CD14-positive monocyte (primary cell): ENCODE measurements around the gene TIPARP. TPM values are rescaled to one million over a fixed set of nuclear protein-coding genes. Genes with fewer than 3 reads are reported as not detected.

Experiments used
- DNase-seq, 3 donors: peaks; one replicate each; pipeline ENCODE4 v3.0.0-alpha.2; 2011 to 2022
- H2AFZ ChIP-seq: 2 replicates; pipeline ENCODE4 v1.6.0; 2012; ENCODE audit warnings: mild to moderate bottlenecking, low read depth, low read length, inconsistent platforms; ENCODE audit not compliant: insufficient read depth, poor library complexity, severe bottlenecking
- H3K27ac ChIP-seq, 2 donors: 1 replicate in 1 of 2; 2 replicates in 1 of 2; pipeline ENCODE4 v1.5.1; 2012 to 2013; ENCODE audit warnings: low read length in 2 of 2, control low read depth in 1 of 2, inconsistent platforms in 1 of 2, low read depth in 1 of 2, mild to moderate bottlenecking in 1 of 2
- H3K27me3 ChIP-seq, 2 donors: one replicate each; pipeline versions ENCODE4 v1.6.0 to v1.6.1; 2011 to 2013; ENCODE audit warnings: low read length in 2 of 2; ENCODE audit not compliant: control insufficient read depth in 2 of 2, insufficient read depth in 2 of 2
- H3K36me3 ChIP-seq, 2 donors: replicated peaks in 1 of 2; 1 replicate in 1 of 2; 2 replicates in 1 of 2; pipeline versions ENCODE4 v1.5.1 to v1.6.1; 2012 to 2013; ENCODE audit warnings: low read length in 2 of 2, control low read depth in 1 of 2, inconsistent platforms in 1 of 2, mild to moderate bottlenecking in 1 of 2; ENCODE audit not compliant: insufficient read depth in 2 of 2, control insufficient read depth in 1 of 2
- H3K4me1 ChIP-seq, 2 donors: 1 replicate in 1 of 2; 2 replicates in 1 of 2; pipeline versions ENCODE4 v1.5.1 to v1.6.1; 2012 to 2013; ENCODE audit warnings: low read length in 2 of 2, control low read depth in 1 of 2, inconsistent platforms in 1 of 2, mild to moderate bottlenecking in 1 of 2, moderate library complexity in 1 of 2; ENCODE audit not compliant: insufficient read depth in 2 of 2, control insufficient read depth in 1 of 2
- H3K4me2 ChIP-seq: replicated peaks from 2 replicates; pipeline ENCODE3; 2012; ENCODE audit warnings: low read length, moderate library complexity, mild to moderate bottlenecking; ENCODE audit not compliant: poor library complexity, severe bottlenecking; ENCODE audit errors: extremely low read depth
- H3K4me3 ChIP-seq, 3 experiments: fragments of 200-600 bp in 1 of 3; sonication (generic) in 1 of 3; replicated peaks in 1 of 3; 1 replicate in 2 of 3; 2 replicates in 1 of 3; pipeline ENCODE4 v1.5.1; 2011 to 2013; ENCODE audit warnings: low read length in 3 of 3, mild to moderate bottlenecking in 3 of 3, control low read depth in 2 of 3, low read depth in 2 of 3, inconsistent platforms in 1 of 3, moderate library complexity in 1 of 3
- H3K79me2 ChIP-seq: 2 replicates; pipeline ENCODE4 v1.6.0; 2012; ENCODE audit warnings: mild to moderate bottlenecking, control low read depth, inconsistent platforms, low read length, moderate library complexity; ENCODE audit not compliant: insufficient read depth
- H3K9ac ChIP-seq: 2 replicates; pipeline ENCODE4 v1.6.0; 2017; ENCODE audit warnings: low read length, mild to moderate bottlenecking; ENCODE audit not compliant: insufficient read depth, poor library complexity, severe bottlenecking
- H3K9me3 ChIP-seq, 2 donors: replicated peaks in 1 of 2; 1 replicate in 1 of 2; 2 replicates in 1 of 2; pipeline versions ENCODE4 v1.5.1 to v1.6.1; 2012 to 2013; ENCODE audit warnings: low read length in 2 of 2, control low read depth in 1 of 2; ENCODE audit not compliant: control insufficient read depth in 1 of 2, insufficient read depth in 1 of 2
- H4K20me1 ChIP-seq: 2 replicates; pipeline ENCODE4 v1.6.0; 2012; ENCODE audit warnings: mild to moderate bottlenecking, low read length, control low read depth, moderate library complexity; ENCODE audit not compliant: insufficient read depth
- H3K27ac Mint-ChIP-seq, 7 donors: one replicate each; pipeline ENCODE4 v1.8.0; 2020; ENCODE audit warnings: mild to moderate bottlenecking in 7 of 7, mixed read lengths in 7 of 7, moderate library complexity in 6 of 7, inconsistent platforms in 2 of 7
- H3K27me3 Mint-ChIP-seq, 3 donors: one replicate each; pipeline ENCODE4 v1.8.0; 2021 to 2022; ENCODE audit warnings: low read depth in 3 of 3, mild to moderate bottlenecking in 3 of 3, mixed read lengths in 3 of 3, moderate library complexity in 3 of 3, inconsistent platforms in 1 of 3
- H3K36me3 Mint-ChIP-seq, 2 donors: one replicate each; pipeline ENCODE4 v1.8.0; 2020; ENCODE audit warnings: mixed read lengths in 2 of 2, inconsistent platforms in 1 of 2, mild to moderate bottlenecking in 1 of 2
- H3K4me1 Mint-ChIP-seq: one replicate; pipeline ENCODE4 v1.8.0; 2020; ENCODE audit warnings: mild to moderate bottlenecking, mixed read lengths
- H3K4me3 Mint-ChIP-seq, 2 donors: one replicate each; pipeline ENCODE4 v1.8.0; 2020; ENCODE audit warnings: mild to moderate bottlenecking in 2 of 2, mixed read lengths in 2 of 2, moderate library complexity in 1 of 2
- H3K9me3 Mint-ChIP-seq, 7 donors: one replicate each; pipeline ENCODE4 v1.8.0; 2020 to 2022; ENCODE audit warnings: mixed read lengths in 7 of 7, mild to moderate bottlenecking in 6 of 7, moderate library complexity in 6 of 7, inconsistent platforms in 2 of 7
- WGBS: methylation state at CpG from one replicate; pipeline ENCODE4 v1.1.5; 2013; ENCODE audit warnings: missing lambda C conversion rate; ENCODE audit not compliant: insufficient coverage; 5-methylcytosine and 5-hydroxymethylcytosine counted together
- intact Hi-C, 2 donors: fragments of 100-400 bp; cut with micrococcal nuclease; formaldehyde crosslinking; loops; one replicate each; pipeline versions ENCODE4 v1.15.0 to v1.15.1; 2023
- polyA plus RNA-seq, 3 donors: library from polyadenylated mRNA; depleted of rRNA in 1 of 3; unstranded in 2 of 3; stranded (reverse) in 1 of 3; fragments of 300-500 nt in 2 of 3; fragments of >200 nt in 1 of 3; fragmentation: Illumina TruSeq in 2 of 3; gene quantifications; 1 replicate in 2 of 3; 2 replicates in 1 of 3; pipeline ENCODE4 v1.2.3, GENCODE V29; 2012 to 2021
- TF ChIP-seq, protein P1 (sequence below): fragments of 200-600 bp; IDR thresholded peaks from one replicate; pipeline ENCODE4 v1.8.0; 2022; ENCODE audit warnings: antibody characterized with exemption, mild to moderate bottlenecking

The TIPARP gene
- polyA plus RNA-seq, 3 donors: 12.7 to 42.5 (median 16.7) TPM

DNA sequence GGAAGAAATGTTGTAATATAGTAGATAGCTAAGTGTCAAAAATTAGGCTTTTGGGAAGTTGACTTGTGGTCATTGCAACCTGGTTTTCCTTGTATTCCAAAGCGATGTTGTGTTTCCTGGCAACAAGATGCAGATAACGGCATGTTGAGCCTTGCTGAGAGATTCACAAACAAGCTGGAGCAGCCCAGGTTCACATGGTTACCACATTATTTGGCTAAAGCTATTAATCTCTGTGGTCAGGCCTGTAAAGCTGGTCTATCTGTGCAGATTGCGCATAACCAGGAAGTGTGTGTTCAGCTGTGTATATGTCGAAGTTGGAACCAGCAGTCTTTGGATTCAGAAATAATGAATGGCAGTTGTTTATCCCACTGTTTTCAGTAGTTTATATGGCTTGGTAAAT, 6.6 kb downstream of the TIPARP start:
- peaks cover 19 to 33% of the 10 kb centered on the region in 2 donors for H3K36me3 Mint-ChIP-seq
- peak; percentile 70 to 86 (median 80) for DNase-seq
- peak overlapping the region in 1 of 2 donors; percentile 71 for H3K27ac ChIP-seq
- H3K9me3 Mint-ChIP-seq: no peaks in the 10 kb centered on the region
- H3K9me3 ChIP-seq: no peaks in the 10 kb centered on the region
- 0% methylated on average over 2 of the region's 4 CpGs for whole genome bisulfite sequencing
- H3K79me2 ChIP-seq: peaks cover 86% of the 10 kb centered on the region
- peak overlapping the region in 1 of 3 experiments; percentile 53 for H3K4me3 ChIP-seq
- H3K27ac Mint-ChIP-seq: peak overlapping the region; percentile 82 to 92 (median 89)
- H3K36me3 ChIP-seq: peaks cover 17 to 27% of the 10 kb centered on the region in 2 donors
- no peaks in the 10 kb centered on the region for H3K27me3 ChIP-seq
- H3K4me3 Mint-ChIP-seq: peak overlapping the region in 1 of 2 donors; percentile 57
- TF ChIP-seq, protein P1, sequence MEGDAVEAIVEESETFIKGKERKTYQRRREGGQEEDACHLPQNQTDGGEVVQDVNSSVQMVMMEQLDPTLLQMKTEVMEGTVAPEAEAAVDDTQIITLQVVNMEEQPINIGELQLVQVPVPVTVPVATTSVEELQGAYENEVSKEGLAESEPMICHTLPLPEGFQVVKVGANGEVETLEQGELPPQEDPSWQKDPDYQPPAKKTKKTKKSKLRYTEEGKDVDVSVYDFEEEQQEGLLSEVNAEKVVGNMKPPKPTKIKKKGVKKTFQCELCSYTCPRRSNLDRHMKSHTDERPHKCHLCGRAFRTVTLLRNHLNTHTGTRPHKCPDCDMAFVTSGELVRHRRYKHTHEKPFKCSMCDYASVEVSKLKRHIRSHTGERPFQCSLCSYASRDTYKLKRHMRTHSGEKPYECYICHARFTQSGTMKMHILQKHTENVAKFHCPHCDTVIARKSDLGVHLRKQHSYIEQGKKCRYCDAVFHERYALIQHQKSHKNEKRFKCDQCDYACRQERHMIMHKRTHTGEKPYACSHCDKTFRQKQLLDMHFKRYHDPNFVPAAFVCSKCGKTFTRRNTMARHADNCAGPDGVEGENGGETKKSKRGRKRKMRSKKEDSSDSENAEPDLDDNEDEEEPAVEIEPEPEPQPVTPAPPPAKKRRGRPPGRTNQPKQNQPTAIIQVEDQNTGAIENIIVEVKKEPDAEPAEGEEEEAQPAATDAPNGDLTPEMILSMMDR: no peak
- peaks cover 42 to 77% of the 10 kb centered on the region in 2 donors for H3K4me1 ChIP-seq
- H3K4me2 ChIP-seq: peak overlapping the region; percentile 47
- no peak overlapping the region for H3K9ac ChIP-seq
- H3K4me1 Mint-ChIP-seq: peaks cover 79% of the 10 kb centered on the region
- no peak overlapping the region for H2AFZ ChIP-seq
- intact Hi-C loops: no loop called here
- no peaks in the 10 kb centered on the region for H3K27me3 Mint-ChIP-seq
- peaks cover 100% of the 10 kb centered on the region for H4K20me1 ChIP-seq

DNA sequence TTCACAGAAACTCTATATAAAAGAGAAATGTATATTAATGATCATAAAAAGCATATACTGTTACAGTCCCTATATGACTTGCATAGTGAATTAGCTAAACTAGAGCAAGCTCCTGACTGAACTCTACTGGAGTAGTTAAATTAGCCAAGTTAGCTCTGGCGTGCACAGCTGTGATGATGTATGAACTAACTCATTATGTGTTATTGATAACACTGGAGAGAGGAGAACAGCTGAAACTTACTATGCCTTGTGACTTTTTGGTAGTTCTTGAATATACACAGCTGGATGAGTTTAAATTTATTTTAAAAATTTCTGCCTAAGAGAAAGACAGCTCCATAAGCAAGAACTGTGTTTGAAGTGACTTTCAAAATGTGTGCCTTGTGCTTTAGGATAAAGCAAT, 8.1 kb downstream of the TIPARP start:
- Histone ChIP-seq H3K27me3 (no peaks in the 10 kb centered on the region), H3K9ac (no peak overlapping the region), H4K20me1 (peaks cover 100% of the 10 kb centered on the region), H2AFZ (no peak overlapping the region), H3K27ac (no peak overlapping the region), H3K4me1 (peaks cover 37 to 66% of the 10 kb centered on the region in 2 donors), H3K36me3 (peaks cover 17 to 27% of the 10 kb centered on the region in 2 donors), H3K9me3 (no peaks in the 10 kb centered on the region), H3K4me2 (no peak overlapping the region), H3K4me3 (no peak overlapping the region), H3K79me2 (peaks cover 85% of the 10 kb centered on the region)
- Mint-ChIP-seq H3K27ac (no peak overlapping the region), H3K27me3 (no peaks in the 10 kb centered on the region), H3K4me3 (no peak overlapping the region), H3K36me3 (peaks cover 22 to 32% of the 10 kb centered on the region in 2 donors), H3K4me1 (peaks cover 72% of the 10 kb centered on the region), H3K9me3 (no peaks in the 10 kb centered on the region)
- TF ChIP-seq, protein P1: no peak
- intact Hi-C loops: no loop called here
- 100% methylated on average over 1 of the region's 1 CpG for WGBS
- DNase-seq: no peak
